Activated CD4-positive, alpha-beta T cell treated with anti-CD3 and anti-CD28 coated beads, Interleukin-2, amount 50 U/mL, for 1 hour (primary cell): ENCODE results near the gene CNOT6L.
"Not testable (repeated sequence)": the region's sequence is repeated elsewhere in the genome, so short reads cannot be mapped to it uniquely, and the experiment has no call there.

Experiments
- DNase-seq: peaks from one replicate; pipeline ENCODE4 v3.0.0-alpha.2; 2020

The CNOT6L gene

GRCh38 chr4:77777135-77777807 is 41.9 kb downstream of the CNOT6L start:
- no peak for DNase-seq

GRCh38 chr4:77776182-77777134 is 42.7 kb downstream of the CNOT6L start:
- DNase-seq: no peak

GRCh38 chr4:77773101-77773500 is 46.1 kb downstream of the CNOT6L start:
- DNase-seq: no peak

GRCh38 chr4:77771566-77771965 is 47.6 kb downstream of the CNOT6L start:
- no peak for DNase-seq

DNA sequence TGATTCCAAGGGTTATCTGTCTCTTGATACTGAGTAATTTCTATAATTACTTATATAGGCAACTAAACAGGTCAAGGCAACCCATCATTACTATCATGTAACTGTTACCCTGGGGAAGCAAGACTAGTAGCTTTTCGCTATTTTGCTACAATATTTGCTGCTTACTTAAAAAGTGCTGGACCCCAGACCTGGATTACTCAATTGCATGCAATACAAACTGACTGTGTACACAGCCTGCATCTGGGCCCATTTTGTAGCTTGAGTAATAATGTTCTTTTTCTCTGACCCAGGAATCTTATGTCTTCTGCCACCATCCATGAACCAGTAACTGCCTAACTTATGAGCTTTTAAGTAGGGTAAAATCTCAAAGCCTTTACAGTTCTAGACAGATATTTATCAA is 53.4 kb downstream of the CNOT6L start:
- DNase-seq: no peak

DNA sequence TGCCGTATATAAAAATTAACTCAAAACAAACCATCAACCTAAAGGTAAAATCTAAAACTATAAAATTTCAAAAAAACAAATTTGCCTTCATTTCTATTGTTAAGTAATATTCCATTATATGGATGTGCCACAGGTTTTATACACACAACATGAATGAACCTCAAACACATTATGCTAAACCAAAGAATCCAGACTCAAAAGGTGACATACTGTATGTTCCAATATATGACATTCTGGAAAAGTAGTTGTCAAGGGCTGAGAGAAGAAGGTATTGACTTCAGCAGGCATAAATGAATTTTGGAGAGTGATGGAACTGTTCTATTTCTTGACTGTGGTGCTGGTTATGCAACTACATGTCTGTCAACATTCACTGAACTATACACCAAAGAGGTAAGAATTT is 56.6 kb downstream of the CNOT6L start:
- no peak for DNase-seq

DNA sequence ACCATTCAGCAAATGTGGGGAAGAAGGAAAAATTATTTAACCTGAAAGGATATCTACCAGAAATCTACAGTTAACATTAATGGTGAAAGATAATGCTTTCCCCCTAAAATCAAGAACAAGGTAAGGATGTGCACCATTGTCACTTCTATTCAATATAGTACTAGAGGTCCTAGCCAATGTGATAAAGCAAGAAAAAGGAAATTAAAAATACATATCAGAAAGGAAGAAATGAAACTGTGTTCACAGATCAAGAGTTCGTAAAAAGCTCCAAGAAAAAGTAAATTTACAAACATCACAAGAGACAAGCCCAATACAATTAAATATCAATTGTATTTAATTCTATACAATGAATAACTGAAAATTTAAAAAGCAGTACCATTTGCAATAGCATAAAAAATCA is 57.6 kb downstream of the CNOT6L start:
- DNase-seq: no peak

DNA sequence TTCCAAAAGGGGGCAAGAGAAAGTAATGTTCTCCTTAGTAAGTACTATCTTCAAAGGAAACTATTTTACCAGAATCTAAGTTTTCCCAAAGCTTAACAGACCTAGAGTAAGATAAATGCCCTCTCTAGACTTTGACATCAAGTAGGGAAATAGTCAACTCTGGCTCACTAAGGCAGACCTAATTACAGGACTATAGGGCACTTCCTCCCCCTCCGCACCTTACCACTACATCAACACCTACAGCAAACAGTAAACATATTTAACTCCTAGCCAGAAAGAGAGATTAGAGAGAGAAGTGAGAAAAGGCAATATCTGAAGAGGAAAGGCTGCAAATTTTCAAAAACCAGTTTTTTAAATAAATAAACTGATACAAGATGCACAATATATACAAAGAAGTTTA is 60.4 kb downstream of the CNOT6L start:
- no peak for DNase-seq

- DNase-seq: no peak
These were observed 67.4 kb downstream of the CNOT6L start for GRCh38 chr4:77751764-77752163.

GRCh38 chr4:77745792-77746191 is 73.4 kb downstream of the CNOT6L start:
- DNase-seq: no peak

DNA sequence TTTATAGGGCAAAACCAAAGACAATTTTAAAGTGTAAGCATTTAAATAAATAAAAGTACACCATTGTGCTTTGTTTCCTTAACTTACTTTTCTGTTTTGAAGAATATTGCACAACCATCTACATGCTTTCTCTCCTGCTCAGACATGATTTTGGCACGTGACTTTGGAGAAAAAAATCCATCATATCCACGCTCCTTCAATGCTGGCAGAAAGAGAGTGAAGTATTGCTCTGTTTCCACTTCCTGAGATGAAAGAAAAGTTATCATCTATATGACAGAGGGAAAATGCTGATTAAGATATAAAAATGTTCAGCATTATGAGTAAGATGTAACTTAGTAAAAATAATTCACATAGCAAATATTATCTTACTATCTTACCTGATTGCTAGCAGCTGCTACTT is 77.1 kb downstream of the CNOT6L start:
- DNase-seq: no peak

- DNase-seq: no peak
These were observed 78.7 kb downstream of the CNOT6L start for GRCh38 chr4:77740480-77740879.

DNA sequence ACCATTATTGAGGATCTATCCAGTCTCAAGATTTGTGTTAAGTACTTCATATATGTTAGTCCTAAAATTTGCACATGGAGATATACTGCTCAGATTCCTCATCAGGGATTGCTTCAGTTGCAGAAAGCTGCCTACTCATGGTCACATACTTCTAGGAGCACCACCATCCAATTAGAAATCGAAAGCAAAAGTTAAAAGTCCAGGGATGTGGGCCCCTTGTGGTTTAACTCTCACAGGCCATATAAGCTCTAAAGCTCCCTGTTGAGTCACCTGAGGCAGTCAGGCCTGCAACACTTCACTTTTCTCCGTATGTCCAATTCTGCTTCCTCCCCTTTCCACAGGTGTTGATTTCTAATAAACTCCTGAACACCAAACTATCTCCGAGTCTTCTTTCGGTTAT is 84.2 kb downstream of the CNOT6L start:
- DNase-seq: no peak

DNA sequence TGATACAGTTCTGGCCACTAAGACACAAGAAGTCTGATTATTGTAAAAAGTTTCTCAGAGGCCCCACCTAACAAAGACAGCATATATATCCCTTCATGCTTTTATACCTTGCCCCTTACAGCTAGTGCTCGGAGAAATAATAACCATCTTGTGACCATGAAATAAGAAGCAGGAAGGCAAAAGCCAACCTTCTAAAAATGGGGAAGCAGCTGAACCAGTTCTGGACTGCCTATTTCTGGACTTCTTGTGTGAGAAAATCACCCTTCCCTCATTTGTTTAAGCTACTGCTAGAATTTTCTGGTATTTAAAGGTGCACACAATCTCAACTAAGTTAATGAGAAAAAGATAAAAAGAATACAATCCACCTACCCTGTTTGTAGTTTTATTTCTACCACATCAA is 87.5 kb downstream of the CNOT6L start:
- DNase-seq: no peak

- DNase-seq: no peak
These were observed 90.7 kb downstream of the CNOT6L start for GRCh38 chr4:77728420-77728819.

GRCh38 chr4:77721073-77721472 is 98.1 kb downstream of the CNOT6L start:
- no peak for DNase-seq

DNA sequence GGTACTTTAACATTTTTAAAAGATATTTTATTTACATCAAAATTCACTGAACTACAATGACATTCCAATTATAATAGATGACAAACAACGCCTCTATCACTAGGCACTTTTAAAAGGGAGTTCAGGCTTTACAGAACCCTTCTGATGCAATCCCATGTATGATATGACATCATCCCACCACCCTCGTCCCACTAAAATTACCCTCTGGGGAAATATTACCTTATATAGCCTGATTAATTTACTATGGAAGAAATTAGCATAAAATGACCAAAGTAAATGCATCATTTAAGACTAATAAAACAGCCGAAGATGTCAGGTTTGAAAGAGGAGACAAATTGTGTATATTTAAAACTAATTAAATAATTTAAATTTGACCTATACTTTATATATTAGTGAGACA is 100.7 kb downstream of the CNOT6L start:
- not testable (repeated sequence) for DNase-seq

GRCh38 chr4:77715414-77716290 is 103.5 kb downstream of the CNOT6L start:
- DNase-seq: no peak

DNA sequence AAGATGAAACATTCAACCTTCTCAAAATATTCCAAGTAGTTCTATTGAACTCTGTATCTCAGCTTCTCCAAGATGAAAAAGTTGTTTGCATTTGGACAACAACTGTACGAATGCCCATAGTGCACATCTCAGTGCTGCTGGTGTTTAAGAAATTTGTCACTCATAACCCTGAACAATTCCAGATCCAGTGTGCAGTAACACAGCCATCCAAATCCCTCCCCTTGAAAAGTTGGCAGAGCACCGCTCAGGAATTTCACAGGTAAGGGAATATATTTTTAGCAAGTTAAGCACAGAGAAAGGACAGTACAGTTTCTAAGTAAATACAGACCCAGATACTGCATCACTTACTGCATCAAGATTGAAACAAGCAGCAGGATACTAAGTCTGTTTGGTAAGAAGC is 104.7 kb downstream of the CNOT6L start:
- no peak for DNase-seq

DNA sequence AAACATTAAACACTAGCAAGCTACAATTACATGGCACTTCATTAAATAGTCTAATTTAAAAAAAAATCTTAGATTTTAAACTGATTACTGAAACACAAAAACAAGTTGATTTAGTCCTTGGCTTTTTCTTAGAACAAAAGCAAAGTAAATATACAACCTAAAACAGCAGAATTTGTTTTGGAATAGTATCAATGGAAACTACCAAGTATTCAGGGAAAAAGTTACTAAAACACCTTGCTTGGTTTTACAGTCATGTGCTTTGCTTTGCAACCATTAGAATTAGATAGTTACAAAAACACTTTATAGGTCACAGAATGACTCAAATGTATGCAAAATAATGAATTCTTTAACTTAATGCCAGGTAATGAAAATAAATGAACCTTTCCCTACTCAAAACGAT is 105.3 kb downstream of the CNOT6L start:
- DNase-seq: no peak

- no peak for DNase-seq
These were observed 106.5 kb downstream of the CNOT6L start for GRCh38 chr4:77712675-77713074.

GRCh38 chr4:77711469-77711868 is 107.7 kb downstream of the CNOT6L start:
- DNase-seq: no peak

DNA sequence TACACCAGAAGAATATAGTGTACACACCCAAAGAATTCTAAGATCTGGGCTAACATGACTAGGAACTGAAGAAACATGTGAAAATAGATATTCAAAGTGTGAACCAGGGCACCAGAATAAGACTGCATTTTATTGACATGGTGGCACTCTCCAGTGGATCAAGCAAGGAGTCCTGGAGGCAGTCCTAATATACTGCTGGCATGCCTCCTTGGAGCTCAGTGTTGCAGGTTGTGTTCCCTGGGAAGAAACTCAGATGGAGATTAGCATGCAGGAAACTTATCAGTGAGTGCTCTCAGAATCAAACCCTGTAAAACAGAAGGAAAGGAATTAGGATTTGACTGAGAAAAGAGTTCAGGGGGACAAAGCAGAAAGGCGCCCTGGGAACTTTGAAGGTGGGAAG is 108.5 kb downstream of the CNOT6L start:
- DNase-seq: no peak
